Tibial artery (tissue), 4 donors: ENCODE measurements around the gene PRR5L.

Source experiments
- DNase-seq, 2 donors: peaks; one replicate each; pipeline ENCODE4 v3.0.0-alpha.2; 2019
- H3K27ac ChIP-seq, 2 donors: fragments of 200-600 bp; sonication (generic) in 1 of 2; 1 replicate in 1 of 2; 2 replicates in 1 of 2; pipeline ENCODE4 v1.5.1; 2018 to 2019; ENCODE audit warnings: mild to moderate bottlenecking in 1 of 2
- H3K27me3 ChIP-seq, 2 donors: fragments of 200-600 bp; sonication (generic) in 1 of 2; one replicate each; pipeline versions ENCODE4 v1.5.1 to v1.6.0; 2016 to 2019
- H3K36me3 ChIP-seq, 3 donors: fragments of 200-600 bp; sonication (generic) in 2 of 3; one replicate each; pipeline ENCODE4 v1.5.1; 2016 to 2019; ENCODE audit warnings: mild to moderate bottlenecking in 2 of 3
- H3K4me1 ChIP-seq, 4 donors: fragments of 200-600 bp; sonication (generic) in 2 of 4; 1 replicate in 3 of 4; 2 replicates in 1 of 4; pipeline ENCODE4 v1.5.1; 2016 to 2019
- H3K4me3 ChIP-seq, 2 donors: fragments of 200-600 bp; sonication (generic) in 1 of 2; 1 replicate in 1 of 2; 2 replicates in 1 of 2; pipeline ENCODE4 v1.5.1; 2018 to 2019; ENCODE audit warnings: mild to moderate bottlenecking in 2 of 2
- H3K9me3 ChIP-seq, 3 donors: fragments of 200-600 bp; sonication (generic) in 1 of 3; one replicate each; pipeline ENCODE4 v1.5.1; 2016 to 2019
- intact Hi-C: fragments of 100-400 bp; cut with DNase I; formaldehyde crosslinking; loops from one replicate; pipeline ENCODE4 v1.15.0; 2023; ENCODE audit warnings: low total_unique reads
- TF ChIP-seq, protein P1 (sequence below), 2 experiments: fragments of 200-600 bp in 1 of 2; fragments of 450-650 bp in 1 of 2; IDR thresholded peaks; one replicate each; pipeline ENCODE4 v1.5.1; 2017 to 2019; ENCODE audit warnings: antibody characterized with exemption in 2 of 2, mild to moderate bottlenecking in 1 of 2, moderate library complexity in 1 of 2

Gene PRR5L

GRCh38 chr11:36375353-36376008 lies 79.4 kb downstream of the PRR5L start:
- H3K4me3 ChIP-seq: peak overlapping the region in 1 of 2 donors; percentile 56
- intact Hi-C loops: no loop called here
- peaks cover 0 to 24% of the 10 kb centered on the region in 2 donors for H3K27me3 ChIP-seq

DNA sequence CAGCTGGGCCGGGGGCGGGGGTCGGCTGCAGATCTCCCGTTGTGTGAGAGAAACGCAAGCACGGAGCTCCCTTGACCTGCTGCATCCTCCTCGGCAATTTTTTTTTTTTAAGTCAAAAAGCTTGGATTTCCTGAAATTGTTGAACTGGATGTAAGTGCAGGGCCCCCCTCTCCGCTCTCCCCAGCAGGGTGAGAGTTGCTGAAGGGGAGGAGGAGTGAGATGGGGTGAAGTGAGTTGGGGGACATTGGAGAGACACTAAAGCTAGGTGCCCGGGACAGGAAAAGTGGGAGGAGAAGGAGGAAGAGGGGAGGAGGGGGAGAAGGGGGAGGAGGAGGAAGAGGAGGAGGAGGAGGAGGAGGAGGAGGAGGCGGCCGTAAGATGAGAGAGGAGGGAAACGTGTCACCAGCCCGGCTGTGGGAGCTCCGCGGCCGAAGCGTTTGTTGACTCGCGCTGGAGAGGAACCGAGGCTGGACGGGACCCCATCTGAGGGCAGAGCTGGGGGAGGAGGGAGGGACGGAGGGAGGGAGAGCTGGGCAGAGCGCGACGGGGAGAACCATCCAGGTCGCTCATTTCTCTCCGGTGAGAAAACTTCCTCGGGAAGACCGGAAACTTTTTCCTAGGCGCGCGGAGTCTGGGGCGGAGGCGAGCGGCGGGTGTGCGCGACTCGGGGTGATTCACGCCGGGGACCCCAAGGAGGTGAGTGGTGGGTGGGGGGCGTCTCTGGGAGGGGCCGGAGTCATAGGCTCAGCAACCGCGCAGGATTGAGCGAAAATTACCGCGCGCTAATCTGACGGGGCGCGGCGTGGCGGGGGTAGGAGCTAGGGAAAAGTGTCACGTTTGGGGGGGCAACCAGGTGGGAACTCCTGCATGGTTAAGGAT lies 80.2 kb downstream of the PRR5L start:
- DNase-seq: peak in 1 of 2 donors; percentile 31
- TF ChIP-seq, protein P1, sequence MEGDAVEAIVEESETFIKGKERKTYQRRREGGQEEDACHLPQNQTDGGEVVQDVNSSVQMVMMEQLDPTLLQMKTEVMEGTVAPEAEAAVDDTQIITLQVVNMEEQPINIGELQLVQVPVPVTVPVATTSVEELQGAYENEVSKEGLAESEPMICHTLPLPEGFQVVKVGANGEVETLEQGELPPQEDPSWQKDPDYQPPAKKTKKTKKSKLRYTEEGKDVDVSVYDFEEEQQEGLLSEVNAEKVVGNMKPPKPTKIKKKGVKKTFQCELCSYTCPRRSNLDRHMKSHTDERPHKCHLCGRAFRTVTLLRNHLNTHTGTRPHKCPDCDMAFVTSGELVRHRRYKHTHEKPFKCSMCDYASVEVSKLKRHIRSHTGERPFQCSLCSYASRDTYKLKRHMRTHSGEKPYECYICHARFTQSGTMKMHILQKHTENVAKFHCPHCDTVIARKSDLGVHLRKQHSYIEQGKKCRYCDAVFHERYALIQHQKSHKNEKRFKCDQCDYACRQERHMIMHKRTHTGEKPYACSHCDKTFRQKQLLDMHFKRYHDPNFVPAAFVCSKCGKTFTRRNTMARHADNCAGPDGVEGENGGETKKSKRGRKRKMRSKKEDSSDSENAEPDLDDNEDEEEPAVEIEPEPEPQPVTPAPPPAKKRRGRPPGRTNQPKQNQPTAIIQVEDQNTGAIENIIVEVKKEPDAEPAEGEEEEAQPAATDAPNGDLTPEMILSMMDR (IDR thresholded peaks at IDR 0.05): no peak
- H3K27ac ChIP-seq: peak overlapping the region; percentile 29 to 32
- no peaks in the 10 kb centered on the region for H3K9me3 ChIP-seq
- H3K4me3 ChIP-seq: peak overlapping the region; percentile 54 to 56
- no peaks in the 10 kb centered on the region for H3K36me3 ChIP-seq
- H3K4me1 ChIP-seq: peaks cover 0 to 25% (median 23%) of the 10 kb centered on the region in 4 donors
- intact Hi-C loops: no loop called here
- peaks cover 0 to 24% of the 10 kb centered on the region in 2 donors for H3K27me3 ChIP-seq

More at GRCh38 chr11:36375353-36376008, 79.4 kb downstream of the PRR5L start:
- Histone ChIP-seq H3K36me3 (no peaks in the 10 kb centered on the region), H3K27ac (no peak overlapping the region), H3K4me1 (peaks cover 0 to 25% (median 23%) of the 10 kb centered on the region in 4 donors), H3K9me3 (no peaks in the 10 kb centered on the region)
- TF ChIP-seq, protein P1 (IDR thresholded peaks at IDR 0.05): no peak
- DNase-seq: no peak

- Histone ChIP-seq H3K27ac (peak overlapping the region; percentile 29 to 32), H3K4me3 (peak overlapping the region; percentile 54 to 56), H3K36me3 (no peaks in the 10 kb centered on the region), H3K4me1 (peaks cover 0 to 25% (median 23%) of the 10 kb centered on the region in 4 donors), H3K27me3 (peaks cover 0 to 23% of the 10 kb centered on the region in 2 donors), H3K9me3 (no peaks in the 10 kb centered on the region)
- intact Hi-C loops: no loop called here
- TF ChIP-seq, protein P1 (IDR thresholded peaks at IDR 0.05): peak in 1 of 2 experiments; percentile 28
- peak; percentile 45 to 71 for DNase-seq
Measured at GRCh38 chr11:36376888-36377758, 81.0 kb downstream of the PRR5L start.

- H3K4me1 ChIP-seq: peaks cover 0 to 25% (median 23%) of the 10 kb centered on the region in 4 donors
- intact Hi-C loops: no loop called here
- H3K27me3 ChIP-seq: peaks cover 0 to 20% of the 10 kb centered on the region in 2 donors
- TF ChIP-seq, protein P1 (IDR thresholded peaks at IDR 0.05): no peak
- H3K36me3 ChIP-seq: no peaks in the 10 kb centered on the region
- no peaks in the 10 kb centered on the region for H3K9me3 ChIP-seq
- no peak for DNase-seq
- H3K4me3 ChIP-seq: peak overlapping the region; percentile 54 to 56
- H3K27ac ChIP-seq: peak overlapping the region in 1 of 2 donors; percentile 29
Measured at GRCh38 chr11:36377759-36378564, 81.9 kb downstream of the PRR5L start.
